NCI-H187 (cell line): ENCODE measurements around the gene SEPTIN5.

Experiments
- DNase-seq, 2 experiments: peaks; one replicate each; lab custom pipeline; 2025; lab: John Stamatoyannopoulos, UW

The SEPTIN5 gene

DNA sequence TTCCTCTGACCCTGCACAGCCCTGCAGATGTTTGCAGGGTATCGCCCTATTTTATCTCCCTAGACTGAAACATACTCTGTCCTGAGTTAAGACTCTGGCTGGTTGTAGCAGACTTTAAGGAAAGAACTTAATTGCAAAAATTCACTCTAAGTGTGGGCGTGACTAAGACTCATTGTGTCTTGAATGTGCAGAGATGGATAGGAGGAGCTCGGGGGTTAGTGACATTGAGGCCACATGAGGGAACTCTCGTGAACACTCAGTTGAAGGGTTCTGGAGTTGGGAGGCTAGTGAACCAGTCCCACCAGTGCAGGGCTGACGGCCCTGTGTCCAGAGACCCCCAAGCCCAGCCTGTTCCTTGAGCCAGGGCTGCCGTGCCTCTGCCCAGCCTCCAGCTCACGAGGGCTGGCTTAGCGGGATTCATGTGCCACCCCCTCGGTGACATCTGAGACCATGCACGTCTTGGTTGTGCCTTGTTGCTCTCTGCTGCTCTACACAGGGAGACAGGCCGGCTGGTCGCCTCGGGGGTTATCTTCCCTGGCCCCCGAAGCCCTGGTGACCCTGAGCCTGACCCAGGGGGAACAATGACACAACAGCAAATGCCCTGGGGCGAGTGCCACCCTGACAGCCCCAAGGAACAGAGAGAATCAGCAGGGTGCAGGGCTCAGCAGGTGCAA lies 34.8 kb downstream of the SEPTIN5 start:
- DNase-seq, result no peak

- no peak for DNase-seq
These were observed 35.6 kb downstream of the SEPTIN5 start for GRCh38 chr22:19749876-19750275.

GRCh38 chr22:19750507-19751490 lies 36.5 kb downstream of the SEPTIN5 start:
- no peak for DNase-seq

DNA sequence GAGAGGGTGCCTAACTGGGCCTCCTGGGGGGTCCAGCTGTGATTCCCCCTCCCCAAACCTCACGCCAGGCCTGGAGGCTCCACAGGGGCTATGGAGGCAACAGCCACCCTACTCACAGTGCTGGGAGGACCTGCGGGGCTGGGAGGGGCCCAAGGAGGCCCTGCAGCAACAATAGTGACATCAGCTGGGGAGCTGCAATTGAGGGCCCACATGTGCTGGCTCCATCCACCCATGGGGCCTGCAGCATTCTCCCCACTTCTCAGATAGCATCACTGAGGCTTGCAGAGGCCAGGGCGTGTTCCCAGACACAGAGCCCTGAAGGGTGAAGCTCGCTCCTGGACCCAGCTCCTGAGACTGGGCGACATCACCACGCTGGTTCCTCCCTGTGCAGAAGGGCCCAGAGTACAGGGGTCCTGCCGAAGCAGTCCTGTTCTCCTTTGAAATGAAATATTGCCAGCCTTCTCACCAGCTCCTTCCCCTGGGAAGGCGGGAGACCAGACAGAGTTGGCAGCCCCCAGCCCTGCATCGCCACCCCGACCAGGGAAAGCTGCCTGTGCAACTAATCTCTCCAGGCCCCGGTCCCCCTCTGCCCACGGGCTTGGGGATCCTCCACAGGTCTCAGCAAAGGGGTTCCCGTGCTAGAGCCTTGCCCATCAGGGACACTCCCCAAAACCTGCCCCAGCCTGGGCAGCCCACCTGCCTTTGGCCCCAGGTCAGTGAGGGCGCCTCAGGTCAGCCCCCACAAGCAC lies 37.4 kb downstream of the SEPTIN5 start:
- no peak for DNase-seq

- DNase-seq, result no peak
These were observed 39.0 kb downstream of the SEPTIN5 start for GRCh38 chr22:19753090-19753842.

- DNase-seq, result no peak
These were observed 39.8 kb downstream of the SEPTIN5 start for GRCh38 chr22:19753996-19754700.

- no peak for DNase-seq
These were observed 40.4 kb downstream of the SEPTIN5 start for GRCh38 chr22:19754701-19755144.

- DNase-seq, result no peak
These were observed 40.9 kb downstream of the SEPTIN5 start for GRCh38 chr22:19755145-19755710.

GRCh38 chr22:19755722-19756287 lies 41.5 kb downstream of the SEPTIN5 start:
- no peak for DNase-seq

- DNase-seq, result no peak
These were observed 42.2 kb downstream of the SEPTIN5 start for GRCh38 chr22:19756288-19757128.

DNA sequence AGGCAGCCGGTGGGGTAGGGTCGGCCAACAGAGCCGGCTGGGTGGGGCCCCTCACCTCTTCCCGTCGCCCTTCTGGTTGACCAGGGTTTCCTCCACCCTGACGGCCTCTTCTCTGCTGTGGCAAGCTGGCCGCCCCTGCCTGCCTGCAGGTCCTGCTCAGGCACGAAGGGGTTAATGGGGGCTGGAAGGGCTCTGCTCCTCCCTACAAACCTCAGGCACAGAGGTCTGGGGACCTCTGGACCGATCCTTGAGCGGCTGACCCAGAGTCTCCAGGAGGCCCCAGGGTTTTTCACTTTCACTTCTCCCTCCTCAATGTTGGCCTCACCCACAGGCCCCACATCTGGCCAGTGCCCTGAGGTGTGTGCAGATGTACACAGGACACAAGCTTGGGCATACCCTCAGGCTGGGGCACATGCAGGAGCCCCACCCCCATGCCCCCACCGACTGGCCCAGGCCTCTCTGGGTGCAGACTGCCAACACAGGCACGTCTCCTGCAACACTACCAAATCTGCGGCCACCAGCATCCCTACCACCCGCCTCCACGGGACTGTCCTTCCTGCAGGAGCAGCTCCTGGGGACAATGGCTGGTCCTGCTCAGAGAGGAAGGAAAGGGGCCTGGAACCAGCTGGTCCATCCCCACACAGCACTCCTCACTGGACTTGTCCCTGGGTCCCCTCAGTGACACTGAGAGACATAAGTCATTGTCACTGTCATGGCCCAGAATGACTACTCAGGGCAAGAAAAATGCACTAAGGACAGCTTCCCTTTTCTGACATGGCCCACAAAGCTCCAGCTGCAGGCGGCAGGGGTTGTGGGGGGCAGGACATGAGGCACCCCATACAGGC lies 43.1 kb downstream of the SEPTIN5 start:
- DNase-seq, result no peak

DNA sequence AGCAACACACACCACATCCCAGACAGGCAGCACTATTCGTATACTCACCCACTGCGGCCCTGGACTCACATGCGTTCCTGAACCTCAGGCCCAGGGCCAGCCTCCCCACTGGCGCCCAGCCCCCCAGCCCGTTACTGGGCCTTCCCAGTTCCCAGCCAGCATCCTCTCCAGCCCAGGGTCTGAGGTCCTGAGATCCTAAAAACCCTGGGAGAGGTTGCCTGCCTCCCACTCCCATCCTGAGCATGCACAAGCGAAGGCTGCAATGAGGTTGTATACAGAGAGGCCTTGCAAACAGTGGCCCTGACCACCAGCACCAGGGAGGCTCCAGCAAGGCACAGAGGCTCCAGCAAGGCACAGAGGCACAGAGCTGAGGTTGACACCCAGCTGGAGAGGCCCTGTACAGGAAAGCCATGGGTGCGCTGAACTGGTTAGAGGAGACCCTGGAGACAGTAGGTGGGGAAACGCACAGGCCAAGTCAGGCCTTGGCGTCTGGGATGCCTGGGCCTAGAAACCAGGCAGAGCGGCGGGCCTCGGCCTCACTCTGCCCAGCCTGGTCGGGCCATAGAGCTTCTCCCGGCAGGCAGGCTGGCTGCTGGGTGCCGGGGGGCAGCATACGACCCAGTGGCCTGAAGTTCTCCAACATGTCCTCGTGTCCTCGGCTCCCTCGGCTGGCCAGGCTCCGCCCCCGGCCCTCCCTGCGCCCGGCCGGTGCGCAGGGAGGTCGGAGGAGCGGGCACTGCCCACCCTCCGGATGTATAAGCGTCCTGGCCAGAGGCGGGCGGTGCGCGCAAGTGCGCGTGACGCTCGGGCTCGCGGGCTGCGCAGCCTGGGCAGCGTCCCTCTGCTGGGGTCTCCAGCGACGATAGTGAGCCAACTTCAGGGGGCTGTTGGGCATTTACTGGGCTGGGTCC lies 43.9 kb downstream of the SEPTIN5 start:
- DNase-seq, result no peak

DNA sequence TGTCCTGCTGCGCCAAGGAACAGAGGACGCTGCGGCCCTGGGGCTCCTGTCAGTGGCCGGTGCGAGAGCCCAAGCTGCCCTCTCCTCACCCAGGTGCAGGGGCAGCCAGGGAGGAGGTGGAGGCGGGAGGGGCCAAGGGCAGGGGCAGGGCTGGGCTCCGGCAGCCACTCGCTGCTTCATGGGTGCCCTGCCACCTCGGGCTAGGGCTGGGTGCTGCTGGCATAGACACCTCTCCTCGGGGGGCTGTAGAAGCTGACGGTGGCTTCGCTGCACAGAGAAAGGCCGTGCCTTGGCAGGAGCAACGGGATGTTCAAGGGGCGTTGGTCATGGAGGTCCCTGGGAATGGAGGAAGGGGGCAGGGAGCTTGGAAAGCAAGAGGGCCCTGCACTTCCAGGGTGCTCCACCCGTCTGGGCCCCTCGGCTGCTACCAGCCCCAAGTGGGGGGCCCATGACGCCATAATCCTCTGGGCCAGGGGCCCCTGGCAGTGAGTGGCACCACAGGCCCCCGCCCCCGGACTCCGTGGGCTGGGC lies 44.7 kb downstream of the SEPTIN5 start:
- DNase-seq, result no peak

DNA sequence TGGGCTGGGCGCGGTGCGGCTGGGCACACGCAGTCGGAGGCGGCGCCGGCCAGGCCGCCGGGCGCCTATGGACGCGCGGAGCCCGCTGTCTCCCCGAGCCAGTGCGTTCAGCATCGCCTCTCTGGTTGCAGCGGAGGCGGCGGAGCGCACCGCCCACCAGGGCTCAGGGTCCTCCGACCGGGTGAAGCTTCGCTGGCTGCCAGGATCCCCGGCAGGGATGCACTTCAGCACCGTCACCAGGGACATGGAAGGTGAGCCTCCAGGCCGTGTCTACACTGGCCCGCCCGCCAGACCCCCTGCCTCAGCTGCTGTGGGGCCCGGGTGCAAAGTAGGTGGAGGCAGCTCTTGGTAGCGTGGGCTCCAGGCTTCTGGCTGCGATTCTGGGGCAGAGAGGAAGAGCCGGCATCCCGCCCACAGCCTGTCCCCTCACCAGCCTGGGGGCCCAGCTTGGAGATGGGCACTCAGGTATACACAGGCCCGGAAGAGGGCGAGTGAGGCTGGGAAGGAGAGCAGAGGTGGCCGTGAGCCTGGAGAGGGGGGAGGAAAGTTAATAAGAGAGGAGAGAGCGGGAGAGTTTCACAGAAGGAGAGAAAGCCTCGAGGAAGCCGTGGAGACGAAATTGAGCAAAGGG lies 45.2 kb downstream of the SEPTIN5 start:
- no peak for DNase-seq

DNA sequence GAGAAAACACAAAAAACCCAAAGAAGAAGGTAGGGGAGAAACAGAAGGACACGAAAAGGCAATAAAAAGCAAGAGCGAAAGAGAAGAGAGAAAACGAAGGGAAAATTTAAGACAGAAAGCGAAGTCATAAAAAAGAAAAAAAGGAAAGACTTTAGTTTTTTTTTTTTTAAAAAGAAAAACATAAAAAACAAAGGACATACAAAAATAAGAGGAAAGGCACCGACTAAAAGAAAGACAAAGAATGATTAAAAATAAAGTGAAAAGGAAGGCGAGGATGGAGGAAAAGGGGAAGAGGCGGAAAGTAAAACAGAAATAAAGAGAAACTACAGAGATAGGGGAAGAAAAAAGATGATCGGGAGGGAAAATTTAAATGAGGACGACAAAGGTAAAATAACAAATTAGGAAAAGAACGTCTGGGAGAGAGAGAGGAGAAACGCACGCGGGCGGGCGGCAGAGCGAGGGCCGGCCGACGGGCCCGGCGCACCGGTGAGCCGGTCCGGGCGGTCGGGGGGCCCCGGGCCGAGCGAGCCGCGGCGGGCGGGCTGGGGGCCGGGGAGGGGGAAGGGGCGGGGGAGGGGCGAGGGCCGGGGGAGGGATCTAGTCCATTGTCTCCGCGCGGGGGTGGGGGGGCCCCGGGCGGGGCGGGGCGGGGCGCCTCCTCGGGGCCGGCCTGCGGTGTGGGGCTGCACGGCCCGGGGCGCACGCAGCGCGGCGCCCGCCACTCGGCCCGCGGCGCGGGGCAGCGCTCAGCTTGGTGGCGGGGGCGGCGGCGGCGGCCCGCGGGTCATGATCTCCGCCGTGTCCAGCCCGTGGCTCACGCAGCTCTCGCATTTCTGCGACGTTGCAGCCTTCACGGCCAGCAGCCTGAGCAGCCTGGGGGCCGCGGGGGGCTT lies 46.0 kb downstream of the SEPTIN5 start, which contains the start of gene TBX1:
TBX1 (plus strand) TSS at position 721 of the 893 bp plus-strand sequence; CDS start at position 787, 66 bp downstream.
- DNase-seq, result no peak
